ENCODE data around the gene MS4A18.

Gene MS4A18

DNA sequence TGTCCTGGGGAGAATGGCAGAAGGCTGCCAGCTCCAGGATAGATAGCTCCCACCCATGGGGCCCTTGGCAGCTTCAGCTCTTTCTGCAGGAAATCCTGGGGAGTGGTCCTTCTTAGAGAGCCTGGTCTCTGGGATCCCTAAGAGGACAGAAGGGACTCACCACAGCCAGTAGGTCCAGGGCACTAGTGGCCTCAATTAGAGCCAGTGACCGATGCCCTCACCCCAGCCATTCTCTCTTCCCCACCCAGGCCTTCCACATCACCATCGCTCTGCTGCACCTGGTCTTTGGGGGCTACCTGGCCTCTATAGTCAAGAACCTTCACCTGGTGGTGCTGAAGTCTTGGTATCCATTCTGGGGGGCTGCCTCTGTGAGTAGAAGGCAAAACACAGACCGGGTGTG, 66.2 kb downstream of the MS4A18 start:
- DNase-seq = no peak

DNA sequence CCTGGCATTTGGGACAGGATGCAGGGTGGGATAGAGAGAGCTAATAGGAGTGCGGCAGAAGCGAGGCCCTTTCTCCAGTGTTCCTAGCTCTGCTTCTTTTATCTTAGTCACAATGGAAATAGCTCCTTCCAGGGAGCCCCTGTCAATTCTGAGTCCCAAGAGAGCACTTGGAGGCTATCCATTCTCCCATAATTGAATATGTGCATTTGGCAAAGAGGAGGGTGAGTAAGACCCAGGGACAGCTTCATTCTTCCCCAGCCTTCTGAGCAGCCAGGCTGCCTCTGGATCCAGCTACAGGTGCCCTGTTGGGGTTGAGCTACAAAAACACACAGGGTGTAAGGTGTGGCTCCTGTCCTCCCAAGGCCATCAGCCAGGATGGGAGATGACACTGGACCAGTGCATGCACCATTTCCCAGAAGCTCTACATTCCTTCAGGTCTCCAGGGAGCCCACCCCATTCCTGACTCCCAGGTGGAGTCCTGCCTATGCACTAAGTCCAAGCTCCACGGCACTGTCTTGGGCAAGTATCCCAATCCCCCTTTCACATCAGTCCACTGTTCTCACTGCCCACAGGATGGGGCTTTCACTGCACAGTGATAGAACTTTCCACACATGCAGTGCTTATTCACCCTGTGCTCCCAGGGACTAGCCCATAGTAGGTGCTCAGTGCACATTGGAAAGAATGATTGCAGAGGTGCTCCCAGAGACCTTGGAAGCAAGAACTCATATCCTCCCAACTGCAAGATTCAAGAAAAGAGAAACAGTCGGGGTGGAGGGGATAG, 66.8 kb downstream of the MS4A18 start:
- no peak for DNase-seq

GRCh38 chr11:60792521-60792920, 68.0 kb downstream of the MS4A18 start:
- no peak for DNase-seq
